GM19372 (cell line): ENCODE measurements around the gene GLUD1.
"Not testable (repeated sequence)": the region's sequence is repeated elsewhere in the genome, so short reads cannot be mapped to it uniquely, and the experiment has no call there.

Experiments used
- ATAC-seq: cut with Tn5 transposase; IDR thresholded peaks from one replicate; pipeline ENCODE4 v1.9.1; 2021; ENCODE audit warnings: mild to moderate bottlenecking, low read depth, moderate library complexity; ENCODE audit not compliant: unreplicated experiment

The GLUD1 gene

GRCh38 chr10:87007124-87007523 is 87.5 kb downstream of the GLUD1 start:
- ATAC-seq: not testable (repeated sequence)

- ATAC-seq: no peak
These were observed 94.2 kb downstream of the GLUD1 start for GRCh38 chr10:87000491-87000890.
